GM18867 (cell line): ENCODE results near the gene ODF4.
"Not testable (repeated sequence)": the region's sequence is repeated elsewhere in the genome, so short reads cannot be mapped to it uniquely, and the experiment has no call there.

Experiments used
- ATAC-seq: cut with Tn5 transposase; IDR thresholded peaks from one replicate; pipeline ENCODE4 v1.9.1; 2021; ENCODE audit warnings: mild to moderate bottlenecking, moderate library complexity; ENCODE audit not compliant: unreplicated experiment

The ODF4 gene

GRCh38 chr17:8392674-8393469 is 53.2 kb downstream of the ODF4 start:
- no peak for ATAC-seq

GRCh38 chr17:8393470-8394231 is 54.0 kb downstream of the ODF4 start:
- ATAC-seq = no peak

GRCh38 chr17:8394497-8394896 is 54.9 kb downstream of the ODF4 start:
- ATAC-seq = not testable (repeated sequence)
